HEK293 (cell line): ENCODE measurements around the gene TAC4.
A peak's percentile ranks its signal among the peaks of the same experiment; 100 is the strongest.

ENCODE experiments used
- CTCF ChIA-PET: fragments of 350-600 bp; formaldehyde crosslinking; extraction: SDS; loops from one replicate; lab custom pipeline; 2021; ENCODE audit warnings: antibody characterized with exemption; lab: Yijun Ruan, JAX
- POLR2A ChIA-PET: fragments of 300-600 bp; formaldehyde crosslinking; extraction: SDS; loops from one replicate; lab custom pipeline; 2020; ENCODE audit warnings: antibody characterized with exemption, inconsistent platforms; lab: Yijun Ruan, JAX
- H3K27ac ChIP-seq: fragments of 200-500 bp; sonication (Bioruptor generic); 2 replicates; pipeline ENCODE4 v1.5.1; 2014; ENCODE audit warnings: low read depth, low read length, control low read depth, inconsistent platforms; ENCODE audit errors: extremely low read depth
- H3K36me3 ChIP-seq, 2 experiments: fragments of 200-500 bp in 1 of 2; sonication (Bioruptor generic) in 1 of 2; 1 replicate in 1 of 2; 2 replicates in 1 of 2; pipeline ENCODE4 v1.5.1; 2014 to 2017; ENCODE audit warnings: inconsistent platforms in 2 of 2, low read length in 2 of 2; ENCODE audit not compliant: control insufficient read depth in 2 of 2, insufficient read depth in 1 of 2
- H3K4me1 ChIP-seq: fragments of 200-500 bp; sonication (Bioruptor generic); 2 replicates; pipeline ENCODE4 v1.5.1; 2014; ENCODE audit warnings: mild to moderate bottlenecking, low read length, inconsistent platforms; ENCODE audit not compliant: control insufficient read depth, insufficient read depth
- H3K4me3 ChIP-seq: 2 replicates; pipeline ENCODE4 v1.5.1; 2011; ENCODE audit warnings: low read depth, mild to moderate bottlenecking, control low read depth, low read length, moderate library complexity
- H3K9me3 ChIP-seq: fragments of 200-500 bp; sonication (Bioruptor generic); 2 replicates; pipeline ENCODE4 v1.5.1; 2014; ENCODE audit warnings: low read depth, low read length, inconsistent platforms; ENCODE audit not compliant: control insufficient read depth, insufficient read depth
- AEBP2 ChIP-seq: fragments of 450-650 bp; formaldehyde crosslinking; IDR thresholded peaks from 2 replicates; pipeline ENCODE4 v1.5.1; 2016; ENCODE audit warnings: missing biosample characterization, missing genetic modification characterization, borderline replicate concordance
- EGR2 ChIP-seq: fragments of 450-650 bp; formaldehyde crosslinking; IDR thresholded peaks from 2 replicates; pipeline ENCODE4 v1.5.1; 2016; ENCODE audit warnings: low read depth, missing biosample characterization, missing genetic modification characterization
- HOXD13 ChIP-seq: sonication (generic); formaldehyde crosslinking; IDR thresholded peaks from 2 replicates; pipeline ENCODE4 v1.8.0; 2022; ENCODE audit warnings: missing genetic modification reagents, borderline replicate concordance
- PRDM10 ChIP-seq: fragments of 450-650 bp; formaldehyde crosslinking; IDR thresholded peaks from 2 replicates; pipeline ENCODE4 v1.5.1; 2016; ENCODE audit warnings: missing biosample characterization, missing genetic modification characterization
- RBAK ChIP-seq: fragments of 450-650 bp; formaldehyde crosslinking; IDR thresholded peaks from 2 replicates; pipeline ENCODE4 v1.5.1; 2016; ENCODE audit warnings: missing biosample characterization, missing genetic modification characterization
- SETDB1 ChIP-seq: IDR thresholded peaks from one replicate; pipeline ENCODE4 v1.6.1; 2017; ENCODE audit warnings: mild to moderate bottlenecking, low read length, moderate library complexity, mixed read lengths; ENCODE audit not compliant: insufficient read length
- YY1 ChIP-seq: fragments of 450-650 bp; formaldehyde crosslinking; IDR thresholded peaks from 2 replicates; pipeline ENCODE4 v1.5.1; 2018; ENCODE audit warnings: missing biosample characterization, missing genetic modification characterization
- ZBTB17 ChIP-seq: fragments of 450-650 bp; formaldehyde crosslinking; IDR thresholded peaks from 2 replicates; pipeline ENCODE4 v1.5.1; 2016; ENCODE audit warnings: missing biosample characterization, missing genetic modification characterization
- ZBTB48 ChIP-seq: fragments of 450-650 bp; formaldehyde crosslinking; IDR thresholded peaks from 2 replicates; pipeline ENCODE4 v1.5.1; 2016; ENCODE audit warnings: missing biosample characterization, missing genetic modification characterization
- ZBTB49 ChIP-seq: fragments of 450-650 bp; formaldehyde crosslinking; IDR thresholded peaks from 2 replicates; pipeline ENCODE4 v1.5.1; 2016; ENCODE audit warnings: missing biosample characterization, missing genetic modification characterization, low read depth
- ZIC2 ChIP-seq: fragments of 450-650 bp; formaldehyde crosslinking; IDR thresholded peaks from 2 replicates; pipeline ENCODE4 v1.5.1; 2016; ENCODE audit warnings: missing biosample characterization, missing genetic modification characterization
- ZNF184 ChIP-seq: fragments of 450-650 bp; IDR thresholded peaks from 2 replicates; pipeline ENCODE4 v1.5.1; 2018; ENCODE audit warnings: missing biosample characterization, mild to moderate bottlenecking, missing genetic modification characterization
- ZNF214 ChIP-seq: fragments of 450-650 bp; formaldehyde crosslinking; IDR thresholded peaks from 2 replicates; pipeline ENCODE4 v1.5.1; 2017; ENCODE audit warnings: missing biosample characterization, mild to moderate bottlenecking, missing genetic modification characterization, borderline replicate concordance
- ZNF239 ChIP-seq: fragments of 450-650 bp; formaldehyde crosslinking; IDR thresholded peaks from 2 replicates; pipeline ENCODE4 v1.5.1; 2016; ENCODE audit warnings: missing biosample characterization, missing genetic modification characterization
- ZNF558 ChIP-seq: fragments of 450-650 bp; formaldehyde crosslinking; IDR thresholded peaks from 2 replicates; pipeline ENCODE4 v1.5.1; 2016; ENCODE audit warnings: missing biosample characterization, missing genetic modification characterization
- ZNF776 ChIP-seq: fragments of 450-650 bp; formaldehyde crosslinking; IDR thresholded peaks from 2 replicates; pipeline ENCODE4 v1.5.0; 2017; ENCODE audit warnings: missing biosample characterization, missing genetic modification characterization, borderline replicate concordance
- ZNF830 ChIP-seq: fragments of 450-650 bp; IDR thresholded peaks from 2 replicates; pipeline ENCODE4 v1.5.0; 2018; ENCODE audit warnings: missing biosample characterization, missing genetic modification characterization, low read depth, mild to moderate bottlenecking, moderate library complexity
- ZSCAN18 ChIP-seq: fragments of 450-650 bp; formaldehyde crosslinking; IDR thresholded peaks from 2 replicates; pipeline ENCODE4 v1.5.1; 2016; ENCODE audit warnings: missing biosample characterization, missing genetic modification characterization

Gene TAC4

GRCh38 chr17:49889500-49889899 lies 41.6 kb upstream of the TAC4 start:
- Histone ChIP-seq H3K27ac (no peak overlapping the region), H3K4me3 (no peak overlapping the region), H3K36me3 (no peaks in the 10 kb centered on the region), H3K4me1 (no peaks in the 10 kb centered on the region), H3K9me3 (no peaks in the 10 kb centered on the region)
- POLR2A ChIA-PET, result interaction anchor here (0.6 to 0.7 kb wide), 3 partner anchors 11 to 25 kb away, joined by 3 read pairs; no protein-coding TSS in a partner anchor
- CTCF ChIA-PET, result interaction anchor here (1.2 to 3.1 kb wide), 4 partner anchors 9 to 109 kb away, joined by 3 to 24 read pairs (median 8); partner anchors contain the start of gene DLX3
- no peak for TF ChIP-seq ZSCAN18 (tag by site-specific recombination)
- TF ChIP-seq, all 188 proteins: peak for 0

GRCh38 chr17:49887744-49888360 lies 40.0 kb upstream of the TAC4 start:
- no peak overlapping the region for H3K27ac ChIP-seq
- H3K9me3 ChIP-seq, result no peaks in the 10 kb centered on the region
- H3K36me3 ChIP-seq, result no peaks in the 10 kb centered on the region
- ChIA-PET CTCF (interaction anchor here (0.6 to 3.1 kb wide), 3 partner anchors 109 to 208 kb away, joined by 3 to 24 read pairs (median 4); no protein-coding TSS in a partner anchor), POLR2A (no interaction called here)
- TF ChIP-seq ZBTB48 (tag by site-specific recombination), result no peak
- TF ChIP-seq SETDB1, result no peak
- no peak for TF ChIP-seq ZNF776 (tag by site-specific recombination)
- no peak for TF ChIP-seq ZNF184 (tag by site-specific recombination)
- TF ChIP-seq ZNF830 (tag by site-specific recombination), result no peak
- no peak for TF ChIP-seq AEBP2 (tag by site-specific recombination)
- no peak for TF ChIP-seq EGR2
- no peak for TF ChIP-seq ZNF239 (tag by site-specific recombination)
- TF ChIP-seq ZNF558 (tag by site-specific recombination), result no peak
- TF ChIP-seq ZBTB17 (tag by site-specific recombination), result no peak
- no peak for TF ChIP-seq HOXD13 (CRISPR knock-in tag)
- no peak for TF ChIP-seq YY1 (tag by site-specific recombination)
- no peaks in the 10 kb centered on the region for H3K4me1 ChIP-seq
- no peak overlapping the region for H3K4me3 ChIP-seq

- H3K36me3 ChIP-seq, result no peaks in the 10 kb centered on the region
- POLR2A ChIA-PET, result no interaction called here
- no peaks in the 10 kb centered on the region for H3K4me1 ChIP-seq
- no peak overlapping the region for H3K4me3 ChIP-seq
- no peak overlapping the region for H3K27ac ChIP-seq
- no peaks in the 10 kb centered on the region for H3K9me3 ChIP-seq
- TF ChIP-seq PRDM10 (peak; percentile 85), ZBTB49 (tag by site-specific recombination) (no peak), ZNF214 (tag by site-specific recombination) (no peak), RBAK (tag by site-specific recombination) (no peak), ZIC2 (peak; percentile 78)
- CTCF ChIA-PET, result interaction anchor here (0.6 to 5.0 kb wide), 8 partner anchors 13 to 164 kb away, joined by 3 to 21 read pairs (median 4); partner anchors contain the start of gene DLX3
These were observed 39.3 kb upstream of the TAC4 start for GRCh38 chr17:49887086-49887743.
